OCI-LY7 (cell line): ENCODE measurements around the gene SPCS2. TPM values are rescaled to one million over a fixed set of nuclear protein-coding genes. Genes with fewer than 3 reads are reported as not detected.
A peak's percentile ranks its signal among the peaks of the same experiment; 100 is the strongest.

Experiments used
- BruUV-seq: library from RNA; stranded (reverse); fragments of 400-500 nt; replicated peaks from 2 replicates; lab custom pipeline; 2021; lab: Mats Ljungman, UMichigan
- CTCF ChIA-PET: fragments of 300-600 bp; sonication (Branson Sonifier 250); formaldehyde crosslinking; loops from one replicate; lab custom pipeline; 2022; ENCODE audit warnings: antibody characterized with exemption; ENCODE audit not compliant: unreplicated experiment; lab: Charles Lee
- POLR2A ChIA-PET: fragments of 300-600 bp; sonication (Branson Sonifier 250); formaldehyde crosslinking; loops from one replicate; lab custom pipeline; 2022; ENCODE audit warnings: antibody characterized with exemption; lab: Charles Lee
- DNase-seq: peaks from one replicate; pipeline ENCODE4 v3.0.0-alpha.2; 2015; ENCODE audit warnings: low spot score
- H2AFZ ChIP-seq: fragments of 200-600 bp; sonication (generic), shearing (Covaris generic); 2 replicates; pipeline ENCODE4 v1.6.1; 2014; ENCODE audit warnings: mild to moderate bottlenecking, antibody characterized with exemption, low read length, moderate library complexity
- H3K27ac ChIP-seq: fragments of 200-600 bp; sonication (generic); 2 replicates; pipeline ENCODE4 v1.5.1; 2014; ENCODE audit warnings: mixed run types, low read depth, mild to moderate bottlenecking, moderate library complexity, low read length, inconsistent platforms; ENCODE audit not compliant: poor library complexity, severe bottlenecking
- H3K36me3 ChIP-seq: fragments of 200-600 bp; sonication (generic); 2 replicates; pipeline ENCODE4 v1.6.1; 2014; ENCODE audit warnings: mild to moderate bottlenecking, antibody characterized with exemption, low read length, moderate library complexity, mixed read lengths; ENCODE audit not compliant: insufficient read depth
- H3K4me1 ChIP-seq: fragments of 200-600 bp; sonication (generic); 2 replicates; pipeline ENCODE4 v1.5.1; 2014; ENCODE audit warnings: mild to moderate bottlenecking, low read length; ENCODE audit not compliant: insufficient read depth, poor library complexity, severe bottlenecking
- H3K4me2 ChIP-seq: fragments of 200-600 bp; sonication (generic); 2 replicates; pipeline ENCODE4 v1.6.1; 2014; ENCODE audit warnings: mild to moderate bottlenecking, low read length
- H3K4me3 ChIP-seq: fragments of 200-600 bp; sonication (generic); 2 replicates; pipeline ENCODE4 v1.5.1; 2014; ENCODE audit warnings: mild to moderate bottlenecking, low read depth, low read length; ENCODE audit not compliant: poor library complexity, severe bottlenecking
- H3K79me2 ChIP-seq: fragments of 200-600 bp; sonication (generic); 2 replicates; pipeline ENCODE4 v1.6.1; 2016; ENCODE audit warnings: low read depth, mild to moderate bottlenecking, low read length, moderate library complexity, mixed read lengths; ENCODE audit not compliant: insufficient read depth
- H3K9me2 ChIP-seq: fragments of 200-600 bp; sonication (generic); 2 replicates; pipeline ENCODE4 v1.6.1; 2016; ENCODE audit warnings: mild to moderate bottlenecking, low read length, mixed read lengths; ENCODE audit not compliant: insufficient read depth
- H3K9me3 ChIP-seq: fragments of 200-600 bp; sonication (generic); 2 replicates; pipeline ENCODE4 v1.6.1; 2014; ENCODE audit warnings: mild to moderate bottlenecking, mixed run types, low read length, mixed read lengths
- H4K20me1 ChIP-seq: fragments of 200-600 bp; sonication (generic); 2 replicates; pipeline ENCODE4 v1.6.1; 2014; ENCODE audit warnings: mild to moderate bottlenecking, antibody characterized with exemption, low read length, moderate library complexity, mixed read lengths; ENCODE audit not compliant: insufficient read depth
- EZH2phosphoT487 ChIP-seq: fragments of 200-600 bp; sonication (generic); IDR thresholded peaks from 2 replicates; pipeline ENCODE4 v1.6.1; 2018; ENCODE audit warnings: low read depth, borderline replicate concordance, mild to moderate bottlenecking, mixed run types, antibody characterized with exemption, low read length, moderate library complexity, mixed read lengths
- intact Hi-C: fragments of 100-400 bp; cut with micrococcal nuclease; formaldehyde crosslinking; loops from one replicate; pipeline ENCODE4 v1.10.0; 2022; ENCODE audit not compliant: unreplicated experiment
- total RNA-seq, 2 experiments: library from RNA; depleted of rRNA in 1 of 2; stranded (reverse); fragments of >200 nt in 1 of 2; shearing (Covaris generic) in 1 of 2; gene quantifications; 2 replicates each; pipeline ENCODE4 v1.2.3, GENCODE V29; 2014 to 2022
- TF ChIP-seq, protein P1 (sequence below): fragments of 200-600 bp; sonication (generic); conservative IDR thresholded peaks from 2 replicates; pipeline ENCODE4 v1.5.1; 2014; ENCODE audit warnings: mild to moderate bottlenecking, antibody characterized with exemption, low read length, moderate library complexity, mixed read lengths

SPCS2 gene
- total RNA-seq, 2 experiments from 2014 or later, result 39.6 to 212 TPM

GRCh38 chr11:74992852-74993251 lies 43.8 kb downstream of the SPCS2 start:
- ChIA-PET CTCF (no interaction called here), POLR2A (interaction anchor here (0.6 to 2.0 kb wide), 5 partner anchors 9 to 210 kb away, joined by 3 to 6 read pairs (median 5); no protein-coding TSS in a partner anchor)
- Histone ChIP-seq H3K4me1 (peaks cover 43% of the 10 kb centered on the region), H2AFZ (no peak overlapping the region), H3K36me3 (peaks cover 55% of the 10 kb centered on the region), H4K20me1 (peaks cover 10% of the 10 kb centered on the region; the same call in 1 of the 2 replicates), H3K9me2 (no peaks in the 10 kb centered on the region), H3K4me2 (peak overlapping the region; percentile 94), H3K9me3 (no peaks in the 10 kb centered on the region), H3K27ac (peak overlapping the region; percentile 39), H3K4me3 (peak overlapping the region; percentile 94), H3K79me2 (peaks cover 46% of the 10 kb centered on the region)
- TF ChIP-seq, protein P1, sequence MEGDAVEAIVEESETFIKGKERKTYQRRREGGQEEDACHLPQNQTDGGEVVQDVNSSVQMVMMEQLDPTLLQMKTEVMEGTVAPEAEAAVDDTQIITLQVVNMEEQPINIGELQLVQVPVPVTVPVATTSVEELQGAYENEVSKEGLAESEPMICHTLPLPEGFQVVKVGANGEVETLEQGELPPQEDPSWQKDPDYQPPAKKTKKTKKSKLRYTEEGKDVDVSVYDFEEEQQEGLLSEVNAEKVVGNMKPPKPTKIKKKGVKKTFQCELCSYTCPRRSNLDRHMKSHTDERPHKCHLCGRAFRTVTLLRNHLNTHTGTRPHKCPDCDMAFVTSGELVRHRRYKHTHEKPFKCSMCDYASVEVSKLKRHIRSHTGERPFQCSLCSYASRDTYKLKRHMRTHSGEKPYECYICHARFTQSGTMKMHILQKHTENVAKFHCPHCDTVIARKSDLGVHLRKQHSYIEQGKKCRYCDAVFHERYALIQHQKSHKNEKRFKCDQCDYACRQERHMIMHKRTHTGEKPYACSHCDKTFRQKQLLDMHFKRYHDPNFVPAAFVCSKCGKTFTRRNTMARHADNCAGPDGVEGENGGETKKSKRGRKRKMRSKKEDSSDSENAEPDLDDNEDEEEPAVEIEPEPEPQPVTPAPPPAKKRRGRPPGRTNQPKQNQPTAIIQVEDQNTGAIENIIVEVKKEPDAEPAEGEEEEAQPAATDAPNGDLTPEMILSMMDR, result no peak
- TF ChIP-seq EZH2phosphoT487, result no peak
- peak; percentile 69 for DNase-seq
- no TSS peak for BruUV-seq
- intact Hi-C loops, result no loop called here

- TF ChIP-seq, protein P1, result no peak
- no peak for TF ChIP-seq EZH2phosphoT487
- H3K9me3 ChIP-seq, result no peaks in the 10 kb centered on the region
- H3K79me2 ChIP-seq, result no peaks in the 10 kb centered on the region
- DNase-seq, result no peak
- no peak overlapping the region for H3K4me3 ChIP-seq
- H3K4me2 ChIP-seq, result no peak overlapping the region
- POLR2A ChIA-PET, result interaction anchor here (0.6 kb wide), 1 partner anchor 239 kb away, joined by 3 read pairs; no protein-coding TSS in a partner anchor
- peaks cover 10% of the 10 kb centered on the region for H3K4me1 ChIP-seq
- no TSS peak for BruUV-seq
- H3K9me2 ChIP-seq, result no peaks in the 10 kb centered on the region
- H2AFZ ChIP-seq, result no peak overlapping the region
- peaks cover 90% of the 10 kb centered on the region for H3K36me3 ChIP-seq
- no peak overlapping the region for H3K27ac ChIP-seq
- H4K20me1 ChIP-seq, result no peaks in the 10 kb centered on the region
- intact Hi-C loops, result no loop called here
- CTCF ChIA-PET, result no interaction called here
These were observed 51.9 kb downstream of the SPCS2 start for GRCh38 chr11:75000975-75001354.

DNA sequence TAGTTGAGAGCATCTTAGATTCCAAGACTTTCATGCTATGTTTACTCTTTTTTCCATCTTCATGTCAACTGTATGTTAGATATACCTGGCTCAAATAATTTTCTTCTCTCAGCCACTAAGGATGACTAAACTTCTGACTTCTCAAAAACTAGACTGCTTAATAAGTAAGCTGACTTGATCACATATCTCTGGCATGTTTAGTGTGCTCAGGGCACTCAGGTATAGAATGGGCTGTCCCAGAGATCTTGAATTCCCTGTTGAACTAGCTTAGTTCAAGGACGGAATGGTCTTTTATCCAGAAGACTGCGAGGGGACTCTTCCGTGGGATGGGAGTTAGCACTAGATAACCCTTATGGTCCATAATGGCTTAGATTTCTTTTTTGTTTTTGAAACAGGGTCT lies 52.6 kb downstream of the SPCS2 start:
- ChIA-PET CTCF (no interaction called here), POLR2A (interaction anchor here (1.0 to 1.3 kb wide), 2 partner anchors 9 to 10 kb away, joined by 3 to 6 read pairs; no protein-coding TSS in a partner anchor)
- intact Hi-C loops, result no loop called here
- peaks cover 90% of the 10 kb centered on the region for H3K36me3 ChIP-seq
- H3K27ac ChIP-seq, result no peak overlapping the region
- TF ChIP-seq, protein P1, result no peak
- no peak for TF ChIP-seq EZH2phosphoT487
- H3K4me2 ChIP-seq, result no peak overlapping the region
- H3K9me3 ChIP-seq, result no peaks in the 10 kb centered on the region
- no peak for DNase-seq
- no peaks in the 10 kb centered on the region for H3K9me2 ChIP-seq
- no TSS peak for BruUV-seq
- H3K79me2 ChIP-seq, result no peaks in the 10 kb centered on the region
- no peak overlapping the region for H3K4me3 ChIP-seq
- H2AFZ ChIP-seq, result no peak overlapping the region
- H3K4me1 ChIP-seq, result peaks cover 10% of the 10 kb centered on the region
- no peaks in the 10 kb centered on the region for H4K20me1 ChIP-seq
